ENCODE results near the gene C10orf105. TPM values are rescaled to one million over a fixed set of nuclear protein-coding genes. Genes with fewer than 3 reads are reported as not detected.

C10orf105 gene
- total and polyA plus RNA-seq, 2 of the 13 experiments (the other 11 are each of a cell fraction or from before 2014, with no cell fraction given) = not detected

- TF ChIP-seq, protein P1, sequence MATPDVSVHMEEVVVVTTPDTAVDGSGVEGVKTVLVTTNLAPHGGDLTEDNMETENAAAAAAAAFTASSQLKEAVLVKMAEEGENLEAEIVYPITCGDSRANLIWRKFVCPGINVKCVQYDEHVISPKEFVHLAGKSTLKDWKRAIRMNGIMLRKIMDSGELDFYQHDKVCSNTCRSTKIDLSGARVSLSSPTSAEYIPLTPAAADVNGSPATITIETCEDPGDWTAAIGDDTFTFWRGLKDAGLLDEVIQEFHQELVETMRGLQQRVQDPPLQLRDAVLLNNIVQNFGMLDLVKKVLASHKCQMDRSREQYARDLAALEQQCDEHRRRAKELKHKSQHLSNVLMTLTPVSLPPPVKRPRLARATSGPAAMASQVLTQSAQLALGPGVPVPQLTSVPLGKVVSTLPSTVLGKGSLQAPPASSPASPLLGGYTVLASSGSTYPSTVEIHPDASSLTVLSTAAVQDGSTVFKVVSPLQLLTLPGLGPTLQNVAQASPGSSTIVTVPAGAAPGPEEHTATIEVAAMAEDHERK (CRISPR knock-in tag; IDR thresholded peaks at IDR 0.05; ENCODE audit: low read depth) = no peak
- TF ChIP-seq NCOA5 (CRISPR knock-in tag; IDR thresholded peaks at IDR 0.05) = no peak
- no peak for TF ChIP-seq ZNF18 (CRISPR knock-in tag; IDR thresholded peaks at IDR 0.05; ENCODE audit: insufficient replicate concordance)
- TF ChIP-seq, protein P2, sequence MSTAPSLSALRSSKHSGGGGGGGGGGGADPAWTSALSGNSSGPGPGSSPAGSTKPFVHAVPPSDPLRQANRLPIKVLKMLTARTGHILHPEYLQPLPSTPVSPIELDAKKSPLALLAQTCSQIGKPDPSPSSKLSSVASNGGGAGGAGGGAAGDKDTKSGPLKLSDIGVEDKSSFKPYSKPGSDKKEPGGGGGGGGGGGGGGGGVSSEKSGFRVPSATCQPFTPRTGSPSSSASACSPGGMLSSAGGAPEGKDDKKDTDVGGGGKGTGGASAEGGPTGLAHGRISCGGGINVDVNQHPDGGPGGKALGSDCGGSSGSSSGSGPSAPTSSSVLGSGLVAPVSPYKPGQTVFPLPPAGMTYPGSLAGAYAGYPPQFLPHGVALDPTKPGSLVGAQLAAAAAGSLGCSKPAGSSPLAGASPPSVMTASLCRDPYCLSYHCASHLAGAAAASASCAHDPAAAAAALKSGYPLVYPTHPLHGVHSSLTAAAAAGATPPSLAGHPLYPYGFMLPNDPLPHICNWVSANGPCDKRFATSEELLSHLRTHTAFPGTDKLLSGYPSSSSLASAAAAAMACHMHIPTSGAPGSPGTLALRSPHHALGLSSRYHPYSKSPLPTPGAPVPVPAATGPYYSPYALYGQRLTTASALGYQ (CRISPR knock-in tag; IDR thresholded peaks at IDR 0.05) = no peak
- TF ChIP-seq U2AF1 (optimal IDR thresholded peaks at IDR 0.05; ENCODE audit: low read depth, low read length) = no peak
Measured at GRCh38 chr10:71704816-71705215, 14.8 kb downstream of the C10orf105 start (continued).

GRCh38 chr10:71703577-71703976 is 16.0 kb downstream of the C10orf105 start:
- H3K79me2 ChIP-seq (ENCODE audit: insufficient read depth, low read length) = no peaks in the 10 kb centered on the region
- no peak for ATAC-seq
- TF ChIP-seq CHD4 (IDR thresholded peaks at IDR 0.05; ENCODE audit: borderline replicate concordance, low read length) (no peak), CBX2 (IDR thresholded peaks at IDR 0.05; ENCODE audit: low read depth, low read length) (no peak), CBX2 (CRISPR knock-in tag; IDR thresholded peaks at IDR 0.05; ENCODE audit: low read depth) (no peak), STAG1 (CRISPR knock-in tag; IDR thresholded peaks at IDR 0.05) (peak; percentile 19; the same call in 1 of the 2 replicates), ZFP41 (CRISPR knock-in tag; IDR thresholded peaks at IDR 0.05; ENCODE audit: borderline replicate concordance) (no peak), ASH2L (IDR thresholded peaks at IDR 0.05; ENCODE audit: insufficient read length, low read depth, low read length) (no peak), ZNF713 (CRISPR knock-in tag; IDR thresholded peaks at IDR 0.05) (no peak), EHMT2 (IDR thresholded peaks at IDR 0.05; ENCODE audit: borderline replicate concordance, low read depth, low read length) (no peak), CTCF (CRISPR knock-in tag; IDR thresholded peaks at IDR 0.05) (peak; percentile 44), ZNF589 (CRISPR knock-in tag; conservative IDR thresholded peaks at IDR 0.05) (no peak), KAT2B (IDR thresholded peaks at IDR 0.05; ENCODE audit: borderline replicate concordance, low read depth, low read length) (no peak), ZKSCAN5 (CRISPR knock-in tag; IDR thresholded peaks at IDR 0.05) (no peak)
- H2AFZ ChIP-seq (ENCODE audit: low read length) = no peak overlapping the region
- no peaks in the 10 kb centered on the region for H3K36me3 ChIP-seq (replicated peaks in 1 of 2; ENCODE audit: control insufficient read depth in 1 of 2, insufficient read depth in 2 of 2, low read length in 2 of 2)
- H3K4me1 ChIP-seq (ENCODE audit: insufficient read depth, low read length) = no peaks in the 10 kb centered on the region
- ChIA-PET POLR2A (no interaction called here), CTCF (ENCODE audit: low intra/inter-chr PET ratio, low total read pairs) (no interaction called here)
- FAIRE-seq = no peak
- no peak overlapping the region for H3K4me2 ChIP-seq (ENCODE audit: low read depth, low read length)
- 36% methylated on average over 9 of the region's 11 CpGs for WGBS (ENCODE audit: low lambda C conversion rate)
- no peak for DNase-seq (ENCODE audit: low spot score)
- H3K27ac ChIP-seq (ENCODE audit: extremely low read length, insufficient read depth, low read length) = no peak overlapping the region
- no peak overlapping the region for H3K4me3 ChIP-seq (replicated peaks in 1 of 3; ENCODE audit: insufficient read depth in 1 of 3, low read depth in 2 of 3, low read length in 3 of 3)
- peaks cover 1 to 34% of the 10 kb centered on the region in 2 experiments; a peak in 2 of 5 replicates for H3K27me3 ChIP-seq (ENCODE audit: control insufficient read depth in 1 of 2, insufficient read depth in 2 of 2, low read length in 2 of 2)
- H3K9ac ChIP-seq (ENCODE audit: insufficient read depth, low read depth, low read length) = no peak overlapping the region
- H4K20me1 ChIP-seq (ENCODE audit: insufficient read depth, low read length) = no peaks in the 10 kb centered on the region
- H3K9me3 ChIP-seq (ENCODE audit: low read length) = no peaks in the 10 kb centered on the region
- intact Hi-C loops (cut with micrococcal nuclease; ENCODE audit: unreplicated experiment) = no loop called here
- in situ Hi-C loops (cut with HindIII; ENCODE audit: extremely low pct_ligation_motif_present, low pct_unique_long_range_greater_than_20kb) = loop anchor here (5.0 kb wide), 1 partner anchor 396 kb away; no protein-coding TSS in a partner anchor
- no TSS peak for BruUV-seq (replicated peaks)
